ENCODE measurements around the gene PARP11.

PARP11 gene

GRCh38 chr12:3828888-3829287 lies 44.3 kb downstream of the PARP11 start:
- TF ChIP-seq CTCF (IDR thresholded peaks at IDR 0.05; ENCODE audit: low read depth, low read length) = no peak
- no peaks in the 10 kb centered on the region for H3K27me3 ChIP-seq (ENCODE audit: insufficient read depth, low read depth, severe bottlenecking)
- peaks cover 3% of the 10 kb centered on the region for H3K36me3 ChIP-seq
- no peak overlapping the region for H3K4me3 ChIP-seq (ENCODE audit: low read depth, low read length)
- DNase-seq = no peak
- no peaks in the 10 kb centered on the region for H3K9me3 ChIP-seq (ENCODE audit: severe bottlenecking)
- H3K27ac ChIP-seq = peak overlapping the region; percentile 8; the same call in 1 of the 2 replicates

GRCh38 chr12:3827301-3828000 lies 45.7 kb downstream of the PARP11 start:
- H3K27ac ChIP-seq = peak overlapping the region; percentile 80

GRCh38 chr12:3821441-3821840 lies 51.8 kb downstream of the PARP11 start:
- no peaks in the 10 kb centered on the region for H3K9me3 ChIP-seq (ENCODE audit: severe bottlenecking)
- no peak for DNase-seq
- H3K27me3 ChIP-seq (ENCODE audit: insufficient read depth, low read depth, severe bottlenecking) = no peaks in the 10 kb centered on the region
- H3K27ac ChIP-seq = no peak overlapping the region
- TF ChIP-seq CTCF (IDR thresholded peaks at IDR 0.05; ENCODE audit: low read depth, low read length) = no peak
- H3K36me3 ChIP-seq = peaks cover 3% of the 10 kb centered on the region
- no peak overlapping the region for H3K4me3 ChIP-seq (ENCODE audit: low read depth, low read length)

More at GRCh38 chr12:3827301-3828000, 45.7 kb downstream of the PARP11 start:
- peak; percentile 39 for DNase-seq
- TF ChIP-seq CTCF (IDR thresholded peaks at IDR 0.05; ENCODE audit: low read depth, low read length) = no peak
- peaks cover 3% of the 10 kb centered on the region for H3K36me3 ChIP-seq
- H3K27me3 ChIP-seq (ENCODE audit: insufficient read depth, low read depth, severe bottlenecking) = no peaks in the 10 kb centered on the region
- H3K9me3 ChIP-seq (ENCODE audit: severe bottlenecking) = no peaks in the 10 kb centered on the region
- H3K4me3 ChIP-seq (ENCODE audit: low read depth, low read length) = no peak overlapping the region

GRCh38 chr12:3820122-3820521 lies 53.1 kb downstream of the PARP11 start:
- Histone ChIP-seq H3K27me3 (ENCODE audit: insufficient read depth, low read depth, severe bottlenecking) (no peaks in the 10 kb centered on the region), H3K27ac (no peak overlapping the region), H3K4me3 (ENCODE audit: low read depth, low read length) (no peak overlapping the region), H3K9me3 (ENCODE audit: severe bottlenecking) (no peaks in the 10 kb centered on the region), H3K36me3 (peaks cover under 1% of the 10 kb centered on the region)
- no peak for DNase-seq
- no peak for TF ChIP-seq CTCF (IDR thresholded peaks at IDR 0.05; ENCODE audit: low read depth, low read length)

- Histone ChIP-seq H3K27ac (no peak overlapping the region), H3K9me3 (ENCODE audit: severe bottlenecking) (no peaks in the 10 kb centered on the region), H3K4me3 (ENCODE audit: low read depth, low read length) (no peak overlapping the region), H3K36me3 (peaks cover 5% of the 10 kb centered on the region; the same call in 1 of the 2 replicates), H3K27me3 (ENCODE audit: insufficient read depth, low read depth, severe bottlenecking) (no peaks in the 10 kb centered on the region)
- DNase-seq = no peak
- TF ChIP-seq CTCF (IDR thresholded peaks at IDR 0.05; ENCODE audit: low read depth, low read length) = no peak
Measured at GRCh38 chr12:3816266-3816665, 56.9 kb downstream of the PARP11 start.

All from WERI-Rb-1 (cell line).